HL-60/S4 treated with retinoic acid at 250 ng/mL for 4 days and 3 days (cell line): ENCODE measurements around the gene CHSY1.

Experiments used
- in situ Hi-C: fragments of 300-500 bp; cut with MboI; formaldehyde crosslinking; loops from 2 replicates; pipeline ENCODE4 v1.7.0; 2022; ENCODE audit warnings: low sequenced_read_pairs

CHSY1 gene

GRCh38 chr15:101158166-101159095 is 93.4 kb downstream of the CHSY1 start:
- in situ Hi-C loops, result no loop called here

DNA sequence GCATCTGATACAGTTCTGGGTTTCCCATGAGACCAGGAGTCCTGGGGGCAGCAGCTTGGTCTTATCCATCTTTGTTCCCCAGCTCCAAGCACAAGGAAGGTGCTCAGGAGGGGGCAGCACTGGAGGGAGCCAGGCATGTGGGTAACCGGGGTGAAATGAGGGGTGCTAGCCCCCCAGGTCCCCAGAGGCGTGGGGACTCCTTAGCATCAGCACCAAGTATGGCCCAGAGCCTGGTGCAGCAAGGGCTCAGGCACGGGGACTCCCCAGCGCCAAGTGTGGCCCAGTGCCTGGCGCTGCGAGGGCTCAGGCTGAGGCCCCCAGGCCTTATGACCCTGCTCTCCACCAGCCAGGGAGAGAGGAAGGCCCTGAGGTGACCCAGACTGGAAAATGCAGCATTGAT is 94.1 kb downstream of the CHSY1 start:
- in situ Hi-C loops, result no loop called here

GRCh38 chr15:101156509-101157159 is 95.2 kb downstream of the CHSY1 start:
- in situ Hi-C loops, result no loop called here

DNA sequence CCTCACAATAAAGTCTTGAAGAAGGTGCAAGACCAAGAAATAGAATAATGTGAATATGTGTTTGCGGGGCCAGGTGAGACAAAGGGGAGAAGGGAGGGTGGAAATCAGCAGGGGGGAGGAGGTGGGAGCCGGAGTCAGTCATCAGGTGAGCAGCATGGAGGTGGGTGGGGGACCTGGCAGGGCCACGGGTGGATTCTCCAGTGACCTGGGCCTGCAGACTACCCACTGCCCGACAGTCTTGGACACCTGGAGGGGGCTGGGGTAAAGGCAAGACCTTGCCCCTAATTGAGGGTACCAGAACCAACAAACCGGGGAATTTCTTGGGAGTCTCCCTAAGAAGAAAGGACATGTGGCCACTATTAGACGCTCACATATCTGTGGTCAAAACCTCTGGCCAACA is 95.8 kb downstream of the CHSY1 start:
- in situ Hi-C loops, result no loop called here

GRCh38 chr15:101153801-101154656 is 97.8 kb downstream of the CHSY1 start:
- in situ Hi-C loops, result no loop called here

- in situ Hi-C loops, result no loop called here
Observed at GRCh38 chr15:101152914-101153313, 98.9 kb downstream of the CHSY1 start.

- in situ Hi-C loops, result no loop called here
Observed at GRCh38 chr15:101151288-101151687, 100.6 kb downstream of the CHSY1 start.

DNA sequence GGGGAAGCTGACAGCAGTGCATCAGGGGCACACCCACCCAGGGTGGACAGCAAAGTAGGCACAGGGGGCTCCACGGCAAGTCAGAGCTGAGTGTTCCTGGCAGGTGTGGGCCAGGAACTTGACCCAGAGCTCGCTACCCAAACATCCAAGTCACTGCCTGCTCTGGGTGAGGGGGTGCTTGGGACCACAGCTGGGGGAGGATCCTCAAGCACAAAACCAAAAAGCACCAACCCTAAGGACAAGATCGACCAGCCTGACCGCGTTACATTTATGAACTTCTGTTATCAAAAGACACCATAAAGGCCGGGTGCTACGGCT is 101.2 kb downstream of the CHSY1 start:
- in situ Hi-C loops, result no loop called here

GRCh38 chr15:101149864-101150722 is 101.8 kb downstream of the CHSY1 start:
- in situ Hi-C loops, result no loop called here

- in situ Hi-C loops, result no loop called here
Observed at GRCh38 chr15:101148881-101149664, 102.8 kb downstream of the CHSY1 start.

- in situ Hi-C loops, result no loop called here
Observed at GRCh38 chr15:101148166-101148880, 103.5 kb downstream of the CHSY1 start.

- in situ Hi-C loops, result no loop called here
Observed at GRCh38 chr15:101147181-101147580, 104.7 kb downstream of the CHSY1 start.

- in situ Hi-C loops, result no loop called here
Observed at GRCh38 chr15:101146118-101146702, 105.6 kb downstream of the CHSY1 start.

DNA sequence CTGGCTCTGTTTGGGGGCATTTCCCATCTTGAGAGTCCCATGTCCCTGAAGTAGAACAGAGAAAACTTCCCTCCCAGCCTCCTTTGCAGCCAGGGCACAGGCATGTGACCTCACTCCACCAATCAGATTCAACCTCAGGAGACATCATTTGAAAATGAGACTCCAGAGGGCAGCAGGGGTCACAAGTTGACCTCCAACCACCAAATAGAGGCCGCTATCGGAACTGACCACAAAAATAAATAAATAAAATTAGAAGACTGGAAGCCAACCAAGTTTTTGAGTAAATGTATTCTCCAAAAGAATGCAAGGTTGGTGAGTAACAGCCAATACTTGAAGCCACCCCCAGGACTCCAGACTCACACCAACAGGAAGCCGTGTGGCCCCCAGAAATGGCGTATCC is 106.5 kb downstream of the CHSY1 start:
- in situ Hi-C loops, result no loop called here

GRCh38 chr15:101143321-101143720 is 108.5 kb downstream of the CHSY1 start:
- in situ Hi-C loops, result no loop called here

DNA sequence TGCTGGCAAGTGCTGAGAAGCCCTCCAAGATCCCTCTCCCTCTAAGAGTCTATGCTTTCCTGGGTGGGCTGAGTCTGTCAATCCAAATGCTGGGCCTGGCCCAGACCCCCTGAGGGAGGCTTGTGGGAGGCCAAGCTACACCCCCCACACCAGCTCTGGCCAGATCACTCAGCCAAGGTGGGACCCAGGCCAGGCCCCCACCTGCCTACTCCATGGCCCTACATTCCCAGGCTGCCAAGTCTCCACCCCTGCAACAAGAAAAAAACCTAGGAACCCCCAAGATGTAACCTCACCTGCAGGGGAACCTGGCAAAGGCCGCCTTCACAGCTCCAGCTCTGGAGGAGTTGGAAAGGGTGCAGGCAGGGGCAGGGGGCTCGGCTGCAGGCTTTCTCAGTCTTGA is 109.1 kb downstream of the CHSY1 start:
- in situ Hi-C loops, result no loop called here

GRCh38 chr15:101141926-101142527 is 109.8 kb downstream of the CHSY1 start:
- in situ Hi-C loops, result no loop called here

DNA sequence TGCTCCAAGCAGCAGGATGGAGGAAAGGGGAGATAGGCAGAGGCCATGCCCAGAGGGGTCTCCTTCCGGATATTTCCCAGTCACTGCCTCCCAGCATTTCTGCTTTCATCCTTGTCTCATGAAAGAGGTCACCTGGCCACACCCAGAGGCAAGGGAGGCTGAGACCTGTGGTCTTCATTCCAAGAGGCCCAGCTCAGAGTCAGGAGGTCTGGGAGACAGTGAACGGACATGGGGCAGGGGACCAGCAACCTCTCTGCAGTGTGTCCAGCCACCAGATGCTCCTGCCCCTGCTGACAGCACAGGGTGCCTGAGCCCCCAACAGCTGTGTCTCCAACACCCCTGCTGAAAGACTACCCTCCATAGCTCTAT is 111.2 kb downstream of the CHSY1 start:
- in situ Hi-C loops, result no loop called here
